Mononuclear cell (primary cell): ENCODE data around the gene CEP89. TPM values are rescaled to one million over a fixed set of nuclear protein-coding genes. Genes with fewer than 3 reads are reported as not detected.

Source experiments
- H3K27me3 ChIP-seq: 2 replicates; pipeline ENCODE4 v1.6.0; 2011; ENCODE audit warnings: low read length, control low read depth; ENCODE audit not compliant: insufficient read depth
- H3K4me1 ChIP-seq: 2 replicates; pipeline ENCODE4 v1.5.1; 2011; ENCODE audit warnings: mild to moderate bottlenecking, low read length, control low read depth; ENCODE audit not compliant: insufficient read depth
- H3K4me3 ChIP-seq: 2 replicates; pipeline ENCODE4 v1.5.1; 2011; ENCODE audit warnings: mild to moderate bottlenecking, low read length, moderate library complexity
- H3K9me3 ChIP-seq: 2 replicates; pipeline ENCODE4 v1.5.1; 2011; ENCODE audit warnings: low read depth, mild to moderate bottlenecking, control low read depth, low read length
- total RNA-seq: library from RNA; depleted of rRNA; stranded (reverse); fragments of >200 nt; gene quantifications from one replicate; pipeline ENCODE4 v1.2.3, GENCODE V29; 2012

The CEP89 gene
- total RNA-seq, 1 donor: 2.2 TPM

DNA sequence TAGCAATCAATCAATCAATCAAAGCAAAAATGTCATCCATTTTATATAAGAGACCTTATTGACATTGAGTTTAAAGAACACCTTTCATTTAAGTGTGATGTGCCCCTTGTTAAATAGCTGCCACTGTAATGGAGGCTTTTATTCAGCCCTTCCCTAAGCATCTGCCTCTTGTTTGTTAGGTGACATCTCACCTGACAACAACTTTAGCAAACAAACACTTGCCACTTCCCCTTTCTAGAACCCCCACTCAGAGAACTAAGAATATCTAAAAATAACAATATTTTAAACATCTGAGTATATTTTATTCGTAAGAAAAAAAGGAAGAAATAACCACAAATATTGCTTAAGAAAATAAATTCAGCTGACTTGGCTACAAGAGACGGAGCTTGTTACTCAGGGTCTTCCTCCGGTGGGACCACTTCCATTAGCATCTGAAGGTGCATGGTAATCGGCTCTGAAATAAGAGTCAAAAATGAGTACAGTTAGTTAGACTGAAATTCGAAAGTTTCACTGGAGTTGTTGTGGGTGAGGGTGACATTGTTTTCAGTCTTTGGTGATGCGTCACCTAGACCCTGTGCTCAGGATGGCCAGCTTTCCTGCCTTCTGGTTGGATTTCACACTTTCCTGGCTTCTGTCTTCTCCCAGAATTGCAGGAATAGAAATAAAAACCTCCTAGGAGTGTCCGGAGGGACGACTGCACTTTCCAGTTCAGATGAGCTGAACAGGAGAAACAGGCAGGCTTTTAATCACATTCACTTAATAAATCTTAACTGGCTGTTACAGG is 141.3 kb downstream of the CEP89 start:
- Histone ChIP-seq H3K4me1 (no peaks in the 10 kb centered on the region), H3K9me3 (no peaks in the 10 kb centered on the region), H3K27me3 (no peaks in the 10 kb centered on the region), H3K4me3 (no peak overlapping the region)

DNA sequence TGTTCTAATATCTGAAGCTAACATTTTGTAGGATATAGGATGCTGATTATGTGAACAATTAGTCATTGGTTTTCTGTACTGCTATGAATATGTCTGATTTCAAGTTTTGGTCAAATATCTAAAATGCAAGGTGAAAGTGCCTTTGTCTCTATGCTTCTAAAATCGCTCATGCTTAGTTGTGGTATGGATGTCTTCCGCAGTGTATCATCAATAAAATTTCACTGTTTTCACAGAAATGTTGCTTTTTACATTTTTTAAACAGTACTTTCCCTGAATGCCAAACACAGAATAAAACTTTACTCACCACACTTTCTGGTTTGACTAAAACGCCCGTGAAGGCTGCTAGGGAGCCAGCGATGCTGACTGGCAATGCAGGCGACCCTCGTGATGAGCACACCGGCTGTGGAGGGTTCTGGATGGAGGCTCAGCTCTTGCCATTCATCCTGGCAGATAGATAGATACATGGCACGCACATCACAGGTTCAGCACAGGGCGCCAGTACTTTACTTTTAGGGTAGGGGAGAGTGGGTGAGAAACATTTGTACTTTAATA is 142.3 kb downstream of the CEP89 start:
- Histone ChIP-seq H3K27me3 (no peaks in the 10 kb centered on the region), H3K4me1 (no peaks in the 10 kb centered on the region), H3K9me3 (no peaks in the 10 kb centered on the region), H3K4me3 (no peak overlapping the region)

DNA sequence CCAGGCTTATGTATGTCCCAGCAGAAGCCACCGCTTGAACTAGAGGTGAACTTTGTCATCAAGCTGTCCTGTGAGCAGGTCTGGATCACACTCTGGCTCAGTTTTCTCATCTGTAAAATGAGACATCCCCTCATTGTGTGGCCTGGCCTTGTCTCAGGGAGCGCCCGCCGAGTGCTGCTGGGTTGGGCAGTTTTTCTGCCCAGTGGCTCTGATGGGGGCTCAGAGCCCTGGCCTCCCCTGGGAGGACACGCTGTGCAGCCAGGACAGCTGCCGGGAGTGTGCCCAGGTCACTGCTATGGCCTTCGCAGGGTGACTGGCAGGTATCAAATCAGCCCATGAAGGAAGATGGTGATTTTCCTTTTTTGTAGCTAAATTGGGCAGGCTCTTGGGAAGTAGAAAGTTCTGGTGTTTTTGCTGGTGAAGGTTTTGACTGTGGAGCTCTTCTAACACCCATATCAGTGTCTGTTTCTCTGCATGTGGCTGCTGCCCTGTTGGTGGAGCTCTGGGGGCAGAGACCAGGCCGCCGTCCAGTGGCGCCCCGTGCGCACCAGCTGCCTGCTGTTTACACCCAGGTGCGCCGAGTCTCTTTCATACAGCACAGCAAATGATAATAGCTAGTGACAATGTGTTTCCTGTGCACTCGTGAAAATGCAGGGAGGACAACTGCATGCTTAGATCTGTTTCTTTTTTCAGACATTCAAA is 143.0 kb downstream of the CEP89 start:
- no peak overlapping the region for H3K4me3 ChIP-seq
- no peaks in the 10 kb centered on the region for H3K4me1 ChIP-seq
- no peaks in the 10 kb centered on the region for H3K27me3 ChIP-seq
- no peaks in the 10 kb centered on the region for H3K9me3 ChIP-seq

DNA sequence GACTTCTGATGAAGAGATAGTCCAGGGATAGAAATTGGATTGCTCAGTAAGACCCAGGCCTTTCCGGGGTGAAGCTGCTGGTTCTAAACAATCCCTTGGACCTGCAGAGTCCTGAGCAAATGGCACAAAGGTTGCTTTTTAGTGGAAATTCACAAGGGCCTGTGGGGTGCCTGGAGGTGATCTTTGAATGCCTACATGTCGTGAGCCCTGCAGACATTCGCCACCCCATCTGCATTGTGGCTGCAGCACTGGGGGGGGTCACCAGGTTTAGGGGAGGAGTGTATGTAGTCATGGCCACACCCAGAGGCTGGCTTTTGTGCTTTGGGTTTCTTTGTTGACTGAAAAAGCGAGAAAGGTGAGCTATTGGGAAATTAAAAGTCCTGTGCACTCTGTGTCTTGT is 143.6 kb downstream of the CEP89 start:
- Histone ChIP-seq H3K27me3 (no peaks in the 10 kb centered on the region), H3K9me3 (no peaks in the 10 kb centered on the region), H3K4me3 (no peak overlapping the region), H3K4me1 (no peaks in the 10 kb centered on the region)

Other genes starting within 250 kb of the CEP89 start
- not detected for gene SLC7A9, start 102.2 kb downstream of the CEP89 start, total RNA-seq
- gene FAAP24, start 284 bp upstream of the CEP89 start, total RNA-seq: 0.42 TPM
- 0.31 TPM for gene RHPN2, start 92.9 kb upstream of the CEP89 start, total RNA-seq
- 5.4 TPM for gene GPATCH1, start 109.2 kb upstream of the CEP89 start, total RNA-seq
- gene WDR88, start 160.2 kb upstream of the CEP89 start, total RNA-seq: not detected
- gene LRP3, start 222.4 kb upstream of the CEP89 start, total RNA-seq: 3.8 TPM